ENCODE measurements around the gene BMP7. TPM values are rescaled to one million over a fixed set of nuclear protein-coding genes. Genes with fewer than 3 reads are reported as not detected.

The BMP7 gene
- total and polyA plus RNA-seq, 2 experiments from 2014 or later: 130 to 276 TPM

GRCh38 chr20:57179265-57179664, 87.2 kb downstream of the BMP7 start:
- H3K27me3 ChIP-seq: no peaks in the 10 kb centered on the region
- no peak overlapping the region for H3K4me3 ChIP-seq
- no peak for DNase-seq (ENCODE audit: low read depth in 1 of 2, low spot score in 1 of 2)
- no peaks in the 10 kb centered on the region for H3K4me1 ChIP-seq (ENCODE audit: low read depth)
- H3K27ac ChIP-seq: peak overlapping the region; percentile 58
- peaks cover 15% of the 10 kb centered on the region for H3K36me3 ChIP-seq
- H3K9me3 ChIP-seq (ENCODE audit: low read depth): no peaks in the 10 kb centered on the region
- no peak for TF ChIP-seq CTCF (IDR thresholded peaks at IDR 0.05; ENCODE audit: low read depth, low read length)

GRCh38 chr20:57178582-57179111, 87.8 kb downstream of the BMP7 start:
- Histone ChIP-seq H3K4me3 (no peak overlapping the region), H3K36me3 (peaks cover 18% of the 10 kb centered on the region), H3K4me1 (ENCODE audit: low read depth) (no peaks in the 10 kb centered on the region), H3K27me3 (no peaks in the 10 kb centered on the region), H3K27ac (peak overlapping the region; percentile 58), H3K9me3 (ENCODE audit: low read depth) (no peaks in the 10 kb centered on the region)
- DNase-seq (ENCODE audit: low read depth in 1 of 2, low spot score in 1 of 2): no peak
- no peak for TF ChIP-seq CTCF (IDR thresholded peaks at IDR 0.05; ENCODE audit: low read depth, low read length)

- H3K4me1 ChIP-seq (ENCODE audit: low read depth): no peaks in the 10 kb centered on the region
- no peak overlapping the region for H3K27ac ChIP-seq
- no peaks in the 10 kb centered on the region for H3K9me3 ChIP-seq (ENCODE audit: low read depth)
- no peak overlapping the region for H3K4me3 ChIP-seq
- H3K36me3 ChIP-seq: peaks cover 11% of the 10 kb centered on the region
- no peak for TF ChIP-seq CTCF (IDR thresholded peaks at IDR 0.05; ENCODE audit: low read depth, low read length)
- DNase-seq (ENCODE audit: low read depth in 1 of 2, low spot score in 1 of 2): no peak
- H3K27me3 ChIP-seq: no peaks in the 10 kb centered on the region
Observed at GRCh38 chr20:57177636-57178280, 88.7 kb downstream of the BMP7 start.

- H3K4me1 ChIP-seq (ENCODE audit: low read depth): no peaks in the 10 kb centered on the region
- DNase-seq (ENCODE audit: low read depth in 1 of 2, low spot score in 1 of 2): no peak
- H3K27me3 ChIP-seq: no peaks in the 10 kb centered on the region
- H3K9me3 ChIP-seq (ENCODE audit: low read depth): no peaks in the 10 kb centered on the region
- TF ChIP-seq CTCF (IDR thresholded peaks at IDR 0.05; ENCODE audit: low read depth, low read length): no peak
- H3K4me3 ChIP-seq: no peak overlapping the region
- no peak overlapping the region for H3K27ac ChIP-seq
- H3K36me3 ChIP-seq: peaks cover 12% of the 10 kb centered on the region
Observed at GRCh38 chr20:57176842-57177241, 89.6 kb downstream of the BMP7 start.

- DNase-seq (ENCODE audit: low read depth in 1 of 2, low spot score in 1 of 2): no peak
- no peak for TF ChIP-seq CTCF (IDR thresholded peaks at IDR 0.05; ENCODE audit: low read depth, low read length)
- H3K27me3 ChIP-seq: no peaks in the 10 kb centered on the region
- H3K4me1 ChIP-seq (ENCODE audit: low read depth): no peaks in the 10 kb centered on the region
- H3K9me3 ChIP-seq (ENCODE audit: low read depth): no peaks in the 10 kb centered on the region
- peak overlapping the region; percentile 62 for H3K27ac ChIP-seq
- no peak overlapping the region for H3K4me3 ChIP-seq
- H3K36me3 ChIP-seq: peaks cover 25% of the 10 kb centered on the region
Observed at GRCh38 chr20:57175397-57176010, 90.9 kb downstream of the BMP7 start.

Data from cardiac muscle cell (in vitro differentiated cells and primary cell).